PC-9 (cell line): ENCODE results near the gene RTP4.
"Not testable (repeated sequence)": the region's sequence is repeated elsewhere in the genome, so short reads cannot be mapped to it uniquely, and the experiment has no call there.

Source experiments
- CTCF ChIP-seq: fragments of 200-600 bp; sonication (generic); conservative IDR thresholded peaks from 2 replicates; pipeline ENCODE4 v1.6.1; 2017; ENCODE audit warnings: mixed run types, antibody characterized with exemption, mild to moderate bottlenecking, moderate library complexity
- EZH2 ChIP-seq: fragments of 200-600 bp; sonication (generic); IDR thresholded peaks from 2 replicates; pipeline ENCODE4 v1.8.0; 2017; ENCODE audit warnings: antibody characterized with exemption, low read depth

GRCh38 chr3:187411991-187412781 is 44.0 kb downstream of the RTP4 start:
- not testable (repeated sequence) for TF ChIP-seq CTCF, EZH2
